Measurements from ENCODE around the gene CHCHD3.
"Not testable (repeated sequence)": the region's sequence is repeated elsewhere in the genome, so short reads cannot be mapped to it uniquely, and the experiment has no call there.

Gene CHCHD3

GRCh38 chr7:132895231-132895630 lies 186.7 kb downstream of the CHCHD3 start:
- no peak for FAIRE-seq

GRCh38 chr7:132893560-132893959 lies 188.3 kb downstream of the CHCHD3 start:
- FAIRE-seq = no peak

GRCh38 chr7:132892744-132893143 lies 189.1 kb downstream of the CHCHD3 start:
- FAIRE-seq = not testable (repeated sequence)

GRCh38 chr7:132891554-132891953 lies 190.3 kb downstream of the CHCHD3 start:
- no peak for FAIRE-seq

- FAIRE-seq = no peak
Measured at GRCh38 chr7:132882714-132883428, 199.0 kb downstream of the CHCHD3 start.

GRCh38 chr7:132881317-132881716 lies 200.6 kb downstream of the CHCHD3 start:
- FAIRE-seq = no peak

- FAIRE-seq = no peak
Measured at GRCh38 chr7:132879579-132879978, 202.3 kb downstream of the CHCHD3 start.

GRCh38 chr7:132878204-132878919 lies 203.5 kb downstream of the CHCHD3 start:
- no peak for FAIRE-seq

- FAIRE-seq = no peak
Measured at GRCh38 chr7:132877573-132877972, 204.3 kb downstream of the CHCHD3 start.

GRCh38 chr7:132876576-132876975 lies 205.3 kb downstream of the CHCHD3 start:
- FAIRE-seq = no peak

GRCh38 chr7:132872034-132872433 lies 209.9 kb downstream of the CHCHD3 start:
- FAIRE-seq = no peak

- no peak for FAIRE-seq
Measured at GRCh38 chr7:132871419-132871818, 210.5 kb downstream of the CHCHD3 start.

- FAIRE-seq = no peak
Measured at GRCh38 chr7:132869166-132869861, 212.6 kb downstream of the CHCHD3 start.

GRCh38 chr7:132866551-132866950 lies 215.3 kb downstream of the CHCHD3 start:
- no peak for FAIRE-seq

- no peak for FAIRE-seq
Measured at GRCh38 chr7:132866144-132866531, 215.8 kb downstream of the CHCHD3 start.

GRCh38 chr7:132865366-132866143 lies 216.3 kb downstream of the CHCHD3 start:
- FAIRE-seq = no peak

- no peak for FAIRE-seq
Measured at GRCh38 chr7:132861940-132862554, 219.8 kb downstream of the CHCHD3 start.

GRCh38 chr7:132861424-132861823 lies 220.5 kb downstream of the CHCHD3 start:
- FAIRE-seq = no peak

- FAIRE-seq = no peak
Measured at GRCh38 chr7:132859199-132859598, 222.7 kb downstream of the CHCHD3 start.

GRCh38 chr7:132858760-132859159 lies 223.1 kb downstream of the CHCHD3 start:
- FAIRE-seq = no peak

GRCh38 chr7:132858251-132858650 lies 223.6 kb downstream of the CHCHD3 start:
- no peak for FAIRE-seq

- no peak for FAIRE-seq
Measured at GRCh38 chr7:132857703-132858102, 224.2 kb downstream of the CHCHD3 start.

GRCh38 chr7:132857031-132857430 lies 224.9 kb downstream of the CHCHD3 start:
- no peak for FAIRE-seq
